Epidermal melanocyte (primary cell): Measurements from ENCODE around the gene POTEB.
"Not testable (repeated sequence)": the region's sequence is repeated elsewhere in the genome, so short reads cannot be mapped to it uniquely, and the experiment has no call there.

ENCODE experiments used
- DNase-seq: peaks from one replicate; pipeline ENCODE4 v3.0.0; 2011; ENCODE audit warnings: low spot score; ENCODE audit not compliant: insufficient read length

Gene POTEB

DNA sequence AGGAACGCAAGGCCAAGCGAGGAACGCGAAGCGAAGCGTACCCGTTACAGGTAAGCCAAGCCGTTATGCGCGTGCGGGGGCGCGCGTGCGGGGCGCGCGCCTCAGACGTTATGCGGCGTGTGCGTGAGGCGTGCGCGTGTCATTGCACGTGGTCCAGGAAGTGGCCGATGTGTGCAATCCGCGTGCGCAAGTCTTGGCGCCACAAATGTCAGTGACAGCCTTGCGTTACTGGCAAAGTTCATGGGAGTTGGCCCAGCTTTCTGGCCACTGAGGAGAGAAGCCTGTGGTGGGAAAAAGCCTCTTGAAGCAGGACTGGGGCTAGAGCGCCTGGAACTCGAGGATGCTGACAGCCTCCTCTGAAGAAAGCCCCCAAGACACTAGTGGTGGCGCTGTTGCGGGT, at the start of gene POTEB:
Gene POTEB, minus strand, starts transcription at position 101 of the 400 bp plus-strand sequence. CDS start 489 bp downstream, outside the sequence.
- not testable (repeated sequence) for DNase-seq

DNA sequence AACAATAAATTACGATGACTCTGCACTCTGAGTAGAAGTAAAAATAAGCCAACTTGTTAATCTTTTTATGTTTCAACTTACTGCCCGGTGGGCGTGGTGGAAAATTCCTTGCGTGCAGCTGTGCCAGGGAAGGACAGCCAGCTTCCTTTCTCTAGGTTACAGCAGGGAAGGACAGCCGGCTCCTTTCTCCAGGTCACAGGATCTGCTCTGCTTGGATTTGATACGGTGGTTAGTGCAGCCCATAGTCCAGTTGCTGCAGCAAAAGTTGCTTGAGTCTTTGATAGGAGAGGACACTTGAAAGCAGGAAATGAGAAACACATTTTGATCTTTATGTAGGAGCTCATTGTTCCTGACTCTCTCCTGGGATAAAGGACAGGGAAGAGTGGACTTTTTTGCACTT, 13.4 kb upstream of the POTEB start:
- not testable (repeated sequence) for DNase-seq

DNA sequence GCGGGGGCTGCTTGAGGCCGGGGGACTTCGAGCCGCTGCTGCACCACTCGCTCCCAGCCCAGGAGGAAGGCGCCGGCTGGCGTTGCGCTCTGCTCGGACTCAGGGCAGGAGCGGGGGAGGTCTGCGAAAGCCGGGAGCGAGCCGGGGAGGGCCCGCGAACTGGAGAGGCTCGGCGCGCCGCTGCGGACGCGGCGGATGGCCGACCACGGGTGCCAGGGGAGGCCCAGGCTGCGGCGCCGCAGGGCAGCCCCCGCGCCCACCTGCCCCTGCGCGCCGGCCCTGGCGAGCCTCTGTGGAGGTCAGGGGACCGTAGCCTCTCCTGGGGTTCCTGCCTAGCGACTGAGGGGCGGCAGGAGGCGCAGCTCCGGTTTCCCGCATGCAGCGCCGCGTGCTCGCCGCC, 12.0 kb upstream of the POTEB start:
- not testable (repeated sequence) for DNase-seq

DNA sequence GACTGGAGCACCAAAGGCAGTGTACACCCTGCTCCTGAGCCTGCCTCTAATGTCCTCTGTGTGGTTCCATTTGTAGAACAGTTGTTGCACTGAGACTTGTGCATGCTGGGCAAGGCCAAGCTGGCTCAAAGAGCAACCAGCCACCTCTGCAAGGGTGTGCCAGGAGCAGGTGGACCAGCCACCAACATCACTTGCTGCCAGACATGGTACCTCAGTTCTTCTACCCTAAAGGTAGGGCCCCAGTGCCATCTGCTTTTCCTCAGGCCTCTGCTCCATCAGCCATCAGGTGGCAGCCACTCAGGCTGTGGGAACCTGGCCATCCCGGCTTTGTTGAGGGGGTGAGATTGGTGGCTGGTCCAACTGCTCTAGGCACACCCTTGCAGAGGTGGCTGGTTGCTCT, 38.7 kb downstream of the POTEB start:
- not testable (repeated sequence) for DNase-seq
